ENCODE measurements around the gene MAML1.

- TF ChIP-seq CTCF (conservative IDR thresholded peaks at IDR 0.05 in 1 of 2, IDR thresholded peaks at IDR 0.05 in 1 of 2; ENCODE audit: low read depth in 1 of 2, low read length in 2 of 2) (no peak), EZH2 (IDR thresholded peaks at IDR 0.05; ENCODE audit: low read length, missing control alignments) (no peak)
Observed at GRCh38 chr5:179778591-179778990, 46.0 kb downstream of the MAML1 start.
